Calu3 (cell line): ENCODE data around the gene TDRD6. TPM values are rescaled to one million over a fixed set of nuclear protein-coding genes. Genes with fewer than 3 reads are reported as not detected.

Experiments used
- BruUV-seq: library from RNA; stranded (reverse); fragments of 400-500 nt; replicated peaks from 2 replicates; lab custom pipeline; 2021; lab: Mats Ljungman, UMichigan
- CTCF ChIA-PET: fragments of 300-600 bp; sonication (Branson Sonifier 250); formaldehyde crosslinking; loops from one replicate; lab custom pipeline; 2022; ENCODE audit warnings: antibody characterized with exemption; lab: Charles Lee
- DNase-seq: peaks from one replicate; pipeline ENCODE4 v3.0.0; 2022
- H3K27ac Mint-ChIP-seq: one replicate; pipeline ENCODE4 v1.8.0; 2022; ENCODE audit warnings: mixed read lengths; ENCODE audit not compliant: unreplicated experiment
- H3K27me3 Mint-ChIP-seq: one replicate; pipeline ENCODE4 v1.8.0; 2022; ENCODE audit warnings: mixed read lengths; ENCODE audit not compliant: unreplicated experiment
- H3K36me3 Mint-ChIP-seq: one replicate; pipeline ENCODE4 v1.8.0; 2022; ENCODE audit warnings: mild to moderate bottlenecking, moderate library complexity, mixed read lengths; ENCODE audit not compliant: insufficient read depth, unreplicated experiment
- H3K4me1 Mint-ChIP-seq: one replicate; pipeline ENCODE4 v1.8.0; 2022; ENCODE audit warnings: mild to moderate bottlenecking, low read depth, mixed read lengths; ENCODE audit not compliant: unreplicated experiment
- H3K4me3 Mint-ChIP-seq: one replicate; pipeline ENCODE4 v1.8.0; 2022; ENCODE audit warnings: mild to moderate bottlenecking, low read depth, moderate library complexity, mixed read lengths; ENCODE audit not compliant: unreplicated experiment
- H3K9me3 Mint-ChIP-seq: one replicate; pipeline ENCODE4 v1.8.0; 2022; ENCODE audit warnings: low read depth, mixed read lengths; ENCODE audit not compliant: unreplicated experiment
- CTCF ChIP-seq: fragments of 200-600 bp; IDR thresholded peaks from one replicate; pipeline ENCODE4 v1.8.0; 2022; ENCODE audit warnings: antibody characterized with exemption; ENCODE audit not compliant: unreplicated experiment
- intact Hi-C: fragments of 100-400 bp; cut with micrococcal nuclease; formaldehyde crosslinking; loops from one replicate; pipeline ENCODE4 v1.10.0; 2022; ENCODE audit not compliant: unreplicated experiment
- total RNA-seq: library from RNA; stranded (reverse); gene quantifications from 2 replicates; pipeline ENCODE4 v1.2.3, GENCODE V29; 2022

Gene TDRD6
- total RNA-seq, 1 experiment from 2014 or later, result 0.07 TPM

GRCh38 chr6:46684771-46685170 is 2.9 kb upstream of the TDRD6 start:
- intact Hi-C loops, result no loop called here
- Mint-ChIP-seq H3K36me3 (no peaks in the 10 kb centered on the region), H3K9me3 (no peaks in the 10 kb centered on the region), H3K4me3 (no peak overlapping the region), H3K27ac (no peak overlapping the region), H3K4me1 (peaks cover 9% of the 10 kb centered on the region), H3K27me3 (no peaks in the 10 kb centered on the region)
- no TSS peak for BruUV-seq
- CTCF ChIA-PET, result interaction anchor here (0.6 kb wide), 1 partner anchor 1363 kb away, joined by 6 read pairs; no protein-coding TSS in a partner anchor
- DNase-seq, result no peak
- TF ChIP-seq CTCF, result no peak

GRCh38 chr6:46688117-46688965 is 656 bp downstream of the TDRD6 start:
- intact Hi-C loops, result no loop called here
- H3K4me3 Mint-ChIP-seq, result no peak overlapping the region
- H3K9me3 Mint-ChIP-seq, result no peaks in the 10 kb centered on the region
- CTCF ChIA-PET, result no interaction called here
- no peak for DNase-seq
- peaks cover 9% of the 10 kb centered on the region for H3K4me1 Mint-ChIP-seq
- no peaks in the 10 kb centered on the region for H3K36me3 Mint-ChIP-seq
- no peak for TF ChIP-seq CTCF
- H3K27me3 Mint-ChIP-seq, result no peaks in the 10 kb centered on the region
- no peak overlapping the region for H3K27ac Mint-ChIP-seq
- no TSS peak for BruUV-seq

- H3K4me1 Mint-ChIP-seq, result peaks cover 9% of the 10 kb centered on the region
- intact Hi-C loops, result no loop called here
- CTCF ChIA-PET, result no interaction called here
- no peak for DNase-seq
- no peaks in the 10 kb centered on the region for H3K27me3 Mint-ChIP-seq
- no peaks in the 10 kb centered on the region for H3K9me3 Mint-ChIP-seq
- no peak for TF ChIP-seq CTCF
- no peak overlapping the region for H3K4me3 Mint-ChIP-seq
- no peaks in the 10 kb centered on the region for H3K36me3 Mint-ChIP-seq
- H3K27ac Mint-ChIP-seq, result no peak overlapping the region
- no TSS peak for BruUV-seq
Measured at GRCh38 chr6:46688966-46689335, 1.3 kb downstream of the TDRD6 start.

DNA sequence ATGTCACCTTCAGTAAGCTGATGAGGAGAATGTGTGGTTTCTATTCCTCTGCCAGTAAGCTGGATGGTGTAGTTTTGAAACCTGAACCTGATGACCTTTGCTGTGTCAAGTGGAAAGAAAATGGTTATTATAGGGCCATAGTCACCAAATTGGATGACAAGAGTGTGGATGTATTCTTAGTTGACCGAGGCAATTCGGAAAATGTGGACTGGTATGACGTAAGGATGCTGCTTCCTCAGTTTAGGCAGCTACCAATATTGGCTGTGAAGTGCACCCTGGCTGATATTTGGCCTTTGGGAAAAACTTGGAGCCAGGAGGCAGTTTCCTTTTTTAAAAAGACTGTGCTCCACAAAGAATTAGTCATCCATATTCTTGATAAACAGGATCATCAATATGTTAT is 2.0 kb downstream of the TDRD6 start:
- Mint-ChIP-seq H3K4me3 (no peak overlapping the region), H3K36me3 (no peaks in the 10 kb centered on the region), H3K4me1 (peaks cover 7% of the 10 kb centered on the region), H3K27ac (no peak overlapping the region), H3K27me3 (no peaks in the 10 kb centered on the region), H3K9me3 (no peaks in the 10 kb centered on the region)
- no peak for TF ChIP-seq CTCF
- CTCF ChIA-PET, result no interaction called here
- BruUV-seq, result no TSS peak
- intact Hi-C loops, result no loop called here
- no peak for DNase-seq
